Right atrium auricular region (tissue), 2 donors: ENCODE data around the gene CDC42EP1. TPM values are rescaled to one million over a fixed set of nuclear protein-coding genes. Genes with fewer than 3 reads are reported as not detected.
"Not testable (repeated sequence)": the region's sequence is repeated elsewhere in the genome, so short reads cannot be mapped to it uniquely, and the experiment has no call there.

ENCODE experiments used
- DNase-seq: peaks from one replicate; pipeline ENCODE4 v3.0.0-alpha.2; 2019; ENCODE audit warnings: low spot score
- H3K27ac ChIP-seq, 2 donors: fragments of 200-600 bp; sonication (generic); 1 replicate in 1 of 2; 2 replicates in 1 of 2; pipeline ENCODE4 v1.5.1; 2016 to 2019
- H3K27me3 ChIP-seq, 2 donors: fragments of 200-600 bp; sonication (generic); one replicate each; pipeline versions ENCODE4 v1.5.1 to v1.6.0; 2017 to 2019
- H3K36me3 ChIP-seq: fragments of 200-600 bp; sonication (generic); one replicate; pipeline ENCODE4 v1.5.1; 2016
- H3K4me1 ChIP-seq, 2 donors: fragments of 200-600 bp; sonication (generic); one replicate each; pipeline versions ENCODE4 v1.5.1 to v1.6.0; 2017 to 2019
- H3K4me3 ChIP-seq, 2 donors: fragments of 200-600 bp; sonication (generic); 1 replicate in 1 of 2; 2 replicates in 1 of 2; pipeline ENCODE4 v1.5.1; 2017 to 2019; ENCODE audit warnings: mild to moderate bottlenecking in 1 of 2, moderate library complexity in 1 of 2
- H3K9me3 ChIP-seq, 2 donors: fragments of 200-600 bp; sonication (generic); one replicate each; pipeline ENCODE4 v1.5.1; 2019
- CTCF ChIP-seq, 2 donors: fragments of 200-600 bp; sonication (generic); IDR thresholded peaks; one replicate each; pipeline ENCODE4 v1.5.1; 2019; ENCODE audit warnings: antibody characterized with exemption in 2 of 2
- total RNA-seq, 2 donors: library from RNA; depleted of rRNA; stranded (reverse); fragments of >200 nt; gene quantifications; one replicate each; pipeline ENCODE4 v1.1.0, GENCODE V29; 2016

Gene CDC42EP1
- total RNA-seq, 2 donors from 2014 or later, result 20.7 to 34.8 TPM

GRCh38 chr22:37522482-37522881 lies 37.8 kb upstream of the CDC42EP1 start:
- H3K27me3 ChIP-seq, result no peaks in the 10 kb centered on the region
- DNase-seq, result no peak
- no peaks in the 10 kb centered on the region for H3K9me3 ChIP-seq
- peaks cover 0 to 33% of the 10 kb centered on the region in 2 donors for H3K4me1 ChIP-seq
- H3K36me3 ChIP-seq, result no peaks in the 10 kb centered on the region
- TF ChIP-seq CTCF (IDR thresholded peaks at IDR 0.05), result no peak
- H3K4me3 ChIP-seq, result no peak overlapping the region
- no peak overlapping the region for H3K27ac ChIP-seq

GRCh38 chr22:37525073-37525745 lies 35.1 kb upstream of the CDC42EP1 start:
- no peak for DNase-seq
- H3K4me3 ChIP-seq, result no peak overlapping the region
- no peaks in the 10 kb centered on the region for H3K9me3 ChIP-seq
- no peaks in the 10 kb centered on the region for H3K27me3 ChIP-seq
- no peaks in the 10 kb centered on the region for H3K36me3 ChIP-seq
- TF ChIP-seq CTCF (IDR thresholded peaks at IDR 0.05), result no peak
- H3K27ac ChIP-seq, result no peak overlapping the region
- peaks cover 0 to 25% of the 10 kb centered on the region in 2 donors for H3K4me1 ChIP-seq

- Histone ChIP-seq H3K36me3 (no peaks in the 10 kb centered on the region), H3K9me3 (no peaks in the 10 kb centered on the region), H3K27me3 (no peaks in the 10 kb centered on the region), H3K4me1 (peaks cover 0 to 19% of the 10 kb centered on the region in 2 donors), H3K4me3 (no peak overlapping the region), H3K27ac (no peak overlapping the region)
- DNase-seq, result no peak
- TF ChIP-seq CTCF (IDR thresholded peaks at IDR 0.05), result no peak
Measured at GRCh38 chr22:37525746-37526350, 34.4 kb upstream of the CDC42EP1 start.

- DNase-seq, result no peak
- Histone ChIP-seq H3K4me3 (no peak overlapping the region), H3K4me1 (peaks cover 0 to 14% of the 10 kb centered on the region in 2 donors), H3K27ac (no peak overlapping the region), H3K9me3 (no peaks in the 10 kb centered on the region), H3K36me3 (no peaks in the 10 kb centered on the region), H3K27me3 (no peaks in the 10 kb centered on the region)
- no peak for TF ChIP-seq CTCF (IDR thresholded peaks at IDR 0.05)
Measured at GRCh38 chr22:37526376-37526775, 33.9 kb upstream of the CDC42EP1 start.

- H3K9me3 ChIP-seq, DNase-seq, H3K36me3 ChIP-seq, H3K27me3 ChIP-seq, H3K4me3 ChIP-seq, H3K27ac ChIP-seq: not testable (repeated sequence)
- peaks cover 0 to 14% of the 10 kb centered on the region in 2 donors for H3K4me1 ChIP-seq
Measured at GRCh38 chr22:37527081-37527752, 33.1 kb upstream of the CDC42EP1 start.

- H3K4me3 ChIP-seq, H3K27ac ChIP-seq, DNase-seq, H3K27me3 ChIP-seq, H3K36me3 ChIP-seq, H3K9me3 ChIP-seq: not testable (repeated sequence)
- H3K4me1 ChIP-seq, result peaks cover 0 to 14% of the 10 kb centered on the region in 2 donors
Measured at GRCh38 chr22:37527952-37528351, 32.3 kb upstream of the CDC42EP1 start.
